ENCODE data around the gene XYLT2.

XYLT2 gene

DNA sequence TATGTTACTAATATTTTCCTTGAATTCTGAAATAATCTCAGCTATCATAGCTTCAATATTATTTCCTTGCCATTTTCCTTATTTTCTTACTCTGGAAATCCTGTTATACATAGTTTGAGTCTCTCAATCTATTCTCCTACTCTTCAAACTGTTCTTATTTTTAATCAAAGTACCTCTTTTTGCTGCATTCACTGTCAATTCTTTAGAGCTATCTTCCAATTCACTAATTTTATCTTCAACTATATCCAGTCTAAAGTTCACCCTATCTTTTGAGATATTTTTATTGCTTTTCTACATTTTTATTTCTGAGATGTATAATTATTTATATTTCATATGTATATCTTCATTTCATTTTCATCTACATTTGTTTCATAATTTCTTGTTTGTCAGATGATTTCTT, 7.3 kb upstream of the XYLT2 start:
- in situ Hi-C loops (cut with MboI; ENCODE audit: low pct_unique_long_range_greater_than_20kb, low sequenced_read_pairs, unreplicated experiment): no loop called here
- TF ChIP-seq, protein P1, sequence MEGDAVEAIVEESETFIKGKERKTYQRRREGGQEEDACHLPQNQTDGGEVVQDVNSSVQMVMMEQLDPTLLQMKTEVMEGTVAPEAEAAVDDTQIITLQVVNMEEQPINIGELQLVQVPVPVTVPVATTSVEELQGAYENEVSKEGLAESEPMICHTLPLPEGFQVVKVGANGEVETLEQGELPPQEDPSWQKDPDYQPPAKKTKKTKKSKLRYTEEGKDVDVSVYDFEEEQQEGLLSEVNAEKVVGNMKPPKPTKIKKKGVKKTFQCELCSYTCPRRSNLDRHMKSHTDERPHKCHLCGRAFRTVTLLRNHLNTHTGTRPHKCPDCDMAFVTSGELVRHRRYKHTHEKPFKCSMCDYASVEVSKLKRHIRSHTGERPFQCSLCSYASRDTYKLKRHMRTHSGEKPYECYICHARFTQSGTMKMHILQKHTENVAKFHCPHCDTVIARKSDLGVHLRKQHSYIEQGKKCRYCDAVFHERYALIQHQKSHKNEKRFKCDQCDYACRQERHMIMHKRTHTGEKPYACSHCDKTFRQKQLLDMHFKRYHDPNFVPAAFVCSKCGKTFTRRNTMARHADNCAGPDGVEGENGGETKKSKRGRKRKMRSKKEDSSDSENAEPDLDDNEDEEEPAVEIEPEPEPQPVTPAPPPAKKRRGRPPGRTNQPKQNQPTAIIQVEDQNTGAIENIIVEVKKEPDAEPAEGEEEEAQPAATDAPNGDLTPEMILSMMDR (IDR thresholded peaks at IDR 0.05; ENCODE audit: extremely low read depth, insufficient read depth, missing control alignments): no peak

DNA sequence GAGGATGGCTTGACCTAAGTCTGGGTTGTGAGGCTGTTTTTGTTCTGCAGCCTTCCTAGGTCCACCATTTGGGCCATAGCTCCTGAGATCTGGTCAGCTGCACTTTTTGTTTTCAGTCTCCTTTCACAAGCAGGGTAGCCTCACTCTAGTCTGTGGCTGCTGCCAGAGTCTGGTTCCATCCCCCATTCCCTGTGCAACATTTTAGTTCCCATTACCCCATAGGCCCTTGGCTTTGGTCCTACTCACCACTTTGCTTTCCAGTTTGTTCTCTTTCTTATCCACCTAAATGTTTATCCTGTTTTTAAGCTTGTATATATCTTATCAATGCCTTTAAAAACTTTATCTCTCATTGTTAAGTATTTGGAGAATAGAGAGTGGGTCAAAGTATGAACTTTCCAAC, 6.5 kb upstream of the XYLT2 start:
- no peak for DNase-seq (ENCODE audit: low spot score)
- in situ Hi-C loops (cut with MboI; ENCODE audit: low pct_unique_long_range_greater_than_20kb, low sequenced_read_pairs, unreplicated experiment): no loop called here
- TF ChIP-seq, protein P1 (IDR thresholded peaks at IDR 0.05; ENCODE audit: extremely low read depth, insufficient read depth, missing control alignments): no peak

More for the DNA sequence above, 7.3 kb upstream of the XYLT2 start:
- DNase-seq (ENCODE audit: low spot score): no peak

DNA sequence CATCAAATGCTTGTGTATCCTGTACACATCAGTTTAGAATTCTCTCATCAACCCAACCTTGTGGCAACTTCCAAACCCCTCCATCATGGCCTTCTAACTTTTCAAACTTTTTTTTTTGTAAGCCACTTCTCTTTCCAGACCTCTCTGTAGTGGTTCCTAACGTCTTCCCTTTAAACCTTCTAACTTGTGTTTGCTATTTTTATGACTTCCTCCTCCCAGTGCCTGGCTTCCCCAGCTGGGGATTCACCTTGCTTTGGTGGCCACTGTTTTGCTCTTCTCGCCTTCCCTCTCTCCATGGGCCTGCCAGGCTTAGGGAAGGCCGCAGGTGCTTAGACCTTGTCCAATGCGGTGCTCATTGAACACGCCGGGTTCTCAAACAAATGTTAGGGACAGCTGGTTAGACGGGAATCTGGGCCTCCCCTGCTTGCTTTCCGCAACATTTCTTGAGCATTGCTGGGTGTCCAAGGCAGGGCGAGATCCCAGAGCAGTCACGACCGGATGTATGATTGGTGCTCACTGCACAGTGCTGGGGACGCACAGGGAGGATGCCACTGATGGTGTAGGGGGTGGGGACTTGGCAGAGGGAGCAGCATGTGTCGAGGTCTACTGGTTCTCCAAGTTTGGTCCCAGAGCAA, 1.1 kb upstream of the XYLT2 start:
- TF ChIP-seq, protein P1 (IDR thresholded peaks at IDR 0.05; ENCODE audit: extremely low read depth, insufficient read depth, missing control alignments): no peak
- in situ Hi-C loops (cut with MboI; ENCODE audit: low pct_unique_long_range_greater_than_20kb, low sequenced_read_pairs, unreplicated experiment): no loop called here
- DNase-seq (ENCODE audit: low spot score): peak; percentile 14

DNA sequence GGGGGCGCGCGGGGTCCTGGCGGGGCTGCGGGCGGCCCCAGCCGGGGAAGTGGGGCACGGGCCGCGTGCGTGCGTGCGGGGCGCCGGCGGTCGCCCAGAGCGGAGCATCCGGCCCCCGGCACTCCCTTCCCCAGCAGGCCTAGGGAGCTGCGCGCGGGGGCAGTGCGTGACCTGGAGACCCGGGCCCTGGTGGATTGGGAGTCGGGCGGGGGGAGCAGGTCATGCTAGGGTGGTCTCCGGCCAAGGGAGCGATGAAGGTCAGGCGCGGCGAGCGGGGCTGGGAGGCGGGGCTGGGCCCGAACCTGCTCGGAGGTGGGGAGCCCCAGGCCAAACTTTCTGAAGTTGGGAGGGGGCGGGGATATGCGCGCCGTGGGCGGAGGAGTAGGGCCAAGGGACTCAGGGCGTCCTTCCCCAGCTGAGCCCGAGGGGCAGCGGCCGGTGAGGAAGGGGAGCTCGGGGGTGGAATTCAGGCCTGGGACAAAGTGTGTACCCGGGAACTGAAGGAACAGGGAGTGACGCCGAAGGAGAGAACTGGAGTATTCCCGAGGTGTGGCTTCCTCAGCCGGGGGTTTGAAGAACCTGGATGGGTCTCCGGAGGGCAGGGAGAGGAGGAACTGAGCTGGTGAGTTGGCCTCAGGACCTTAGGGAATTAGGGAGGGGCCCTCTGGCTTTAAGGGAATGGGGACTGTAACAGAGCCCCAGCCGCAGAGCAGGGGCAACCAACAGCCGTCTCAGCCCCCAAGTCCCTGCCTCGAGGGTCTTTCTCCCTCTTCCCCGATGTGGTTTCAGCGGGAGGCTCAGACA, 589 bp downstream of the XYLT2 start:
- in situ Hi-C loops (cut with MboI; ENCODE audit: low pct_unique_long_range_greater_than_20kb, low sequenced_read_pairs, unreplicated experiment): no loop called here
- DNase-seq (ENCODE audit: low spot score): peak; percentile 75

DNA sequence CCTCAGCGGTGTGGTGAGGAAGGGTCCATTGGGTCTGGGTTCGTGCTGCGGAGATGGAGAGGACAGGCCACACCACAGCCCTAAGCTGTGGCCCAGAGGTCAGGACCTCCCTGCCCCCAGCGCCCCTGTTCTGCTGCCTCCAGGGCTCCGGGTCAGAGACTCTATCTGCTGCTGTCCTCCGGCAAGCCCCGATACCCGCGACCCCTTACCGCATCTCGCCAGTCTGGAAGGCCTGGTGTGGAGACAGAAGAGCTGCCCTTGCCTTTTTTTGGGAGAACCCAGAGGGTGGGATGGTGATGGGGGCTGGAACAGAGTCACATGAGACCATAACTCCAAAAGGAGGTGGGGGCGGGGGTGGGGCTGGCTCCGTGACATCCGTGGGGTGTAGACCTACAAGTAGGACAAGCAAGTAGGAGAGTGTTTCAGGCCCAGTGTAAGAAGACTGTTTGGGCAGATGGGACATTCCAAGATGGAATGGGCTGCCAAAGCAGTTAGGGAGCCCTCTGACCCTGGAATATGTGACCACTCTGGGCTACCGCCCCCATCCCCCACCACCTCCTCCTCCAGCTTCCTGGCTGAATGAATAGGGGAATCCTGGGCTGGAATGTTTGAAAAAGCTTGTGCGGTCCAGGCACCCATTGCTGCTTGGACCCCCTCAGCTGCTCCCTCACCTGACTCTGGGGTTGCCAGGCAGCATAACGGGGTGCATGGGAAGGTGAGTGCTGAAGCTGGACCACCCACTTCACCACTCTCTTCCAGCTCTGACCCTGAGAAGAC, 1.4 kb downstream of the XYLT2 start:
- TF ChIP-seq, protein P1 (IDR thresholded peaks at IDR 0.05; ENCODE audit: extremely low read depth, insufficient read depth, missing control alignments): no peak
- peak; percentile 12 for DNase-seq (ENCODE audit: low spot score)
- in situ Hi-C loops (cut with MboI; ENCODE audit: low pct_unique_long_range_greater_than_20kb, low sequenced_read_pairs, unreplicated experiment): no loop called here

More for the DNA sequence above, 589 bp downstream of the XYLT2 start:
- TF ChIP-seq, protein P1 (IDR thresholded peaks at IDR 0.05; ENCODE audit: extremely low read depth, insufficient read depth, missing control alignments): no peak

DNA sequence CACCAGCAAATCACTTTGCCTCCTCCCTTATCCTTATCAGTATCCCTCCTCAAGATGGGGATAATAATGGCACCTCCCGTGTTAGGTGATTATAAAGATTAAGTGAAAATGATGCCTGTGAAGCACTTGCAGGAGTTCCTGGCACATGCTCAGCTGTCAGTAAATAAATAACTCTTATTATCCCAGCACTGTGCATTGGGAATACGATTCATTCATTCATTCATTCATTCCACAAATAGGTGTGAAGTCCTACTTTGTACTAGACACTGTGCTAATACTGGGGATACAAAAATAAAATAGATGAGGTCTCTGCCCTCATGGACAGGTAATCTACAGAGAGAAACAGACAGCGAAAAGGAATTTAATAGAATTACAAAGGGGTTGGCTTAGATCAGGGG, 2.0 kb downstream of the XYLT2 start:
- TF ChIP-seq, protein P1 (IDR thresholded peaks at IDR 0.05; ENCODE audit: extremely low read depth, insufficient read depth, missing control alignments): no peak
- no peak for DNase-seq (ENCODE audit: low spot score)
- in situ Hi-C loops (cut with MboI; ENCODE audit: low pct_unique_long_range_greater_than_20kb, low sequenced_read_pairs, unreplicated experiment): no loop called here
